NCI-H345 treated with DMSO at 0.1 percent for 48 hours (cell line): ENCODE measurements around the gene STYXL1.

Source experiments
- DNase-seq: peaks from one replicate; lab custom pipeline; 2025; ENCODE audit not compliant: unreplicated experiment; lab: John Stamatoyannopoulos, UW

The STYXL1 gene

DNA sequence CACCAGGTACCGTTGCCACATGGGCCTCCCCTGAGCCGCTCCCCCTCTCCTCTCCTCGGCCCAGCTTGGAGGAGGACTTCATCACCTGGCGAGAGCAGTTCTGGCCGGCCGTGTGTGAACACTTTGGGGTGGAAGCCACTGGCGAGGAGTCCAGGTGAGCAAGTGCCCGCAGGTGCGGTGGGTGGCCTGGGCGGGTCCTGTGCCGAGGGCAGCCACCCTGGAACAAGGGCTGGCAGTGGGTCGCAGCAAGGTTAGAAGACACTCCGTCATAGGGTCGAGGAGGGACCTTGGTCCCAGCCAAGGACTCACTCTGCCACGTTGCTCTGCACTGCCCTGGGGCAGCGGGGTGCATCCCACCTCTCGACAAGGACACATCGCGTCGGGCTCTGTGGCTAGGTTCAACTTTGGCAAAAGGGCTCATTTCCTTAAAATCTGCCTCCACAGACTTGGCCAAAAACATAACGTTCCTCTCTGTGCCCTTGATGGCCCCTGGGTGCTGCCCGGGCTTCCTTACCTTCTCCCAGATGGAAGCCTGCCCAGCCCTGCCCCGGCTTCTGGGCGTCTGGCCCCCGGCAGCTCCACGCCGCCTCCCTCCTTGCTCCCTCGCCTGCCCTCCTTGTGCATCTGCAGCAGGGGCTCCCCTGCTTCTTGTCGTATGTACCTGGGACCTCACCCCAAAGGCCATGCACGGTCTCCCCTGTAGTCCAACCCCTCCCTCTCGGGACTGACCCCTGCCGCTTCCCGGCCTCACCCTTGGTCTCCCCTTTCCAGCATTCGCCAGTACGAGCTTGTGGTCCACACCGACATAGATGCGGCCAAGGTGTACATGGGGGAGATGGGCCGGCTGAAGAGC, 66.1 kb downstream of the STYXL1 start:
- DNase-seq, result no peak

DNA sequence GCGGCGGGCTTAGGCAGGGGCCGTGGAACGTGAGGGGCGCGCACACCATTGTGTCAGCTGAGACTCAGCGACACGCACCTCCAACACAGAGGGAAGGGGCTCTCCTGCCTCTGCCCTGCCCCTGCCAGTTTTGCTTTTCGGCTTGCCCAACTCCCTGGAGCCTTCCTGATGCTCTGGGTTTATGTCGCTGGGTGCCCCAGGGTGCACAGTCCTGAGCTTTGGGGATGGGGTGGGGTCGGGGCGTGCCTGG, 66.7 kb downstream of the STYXL1 start:
- DNase-seq, result no peak

DNA sequence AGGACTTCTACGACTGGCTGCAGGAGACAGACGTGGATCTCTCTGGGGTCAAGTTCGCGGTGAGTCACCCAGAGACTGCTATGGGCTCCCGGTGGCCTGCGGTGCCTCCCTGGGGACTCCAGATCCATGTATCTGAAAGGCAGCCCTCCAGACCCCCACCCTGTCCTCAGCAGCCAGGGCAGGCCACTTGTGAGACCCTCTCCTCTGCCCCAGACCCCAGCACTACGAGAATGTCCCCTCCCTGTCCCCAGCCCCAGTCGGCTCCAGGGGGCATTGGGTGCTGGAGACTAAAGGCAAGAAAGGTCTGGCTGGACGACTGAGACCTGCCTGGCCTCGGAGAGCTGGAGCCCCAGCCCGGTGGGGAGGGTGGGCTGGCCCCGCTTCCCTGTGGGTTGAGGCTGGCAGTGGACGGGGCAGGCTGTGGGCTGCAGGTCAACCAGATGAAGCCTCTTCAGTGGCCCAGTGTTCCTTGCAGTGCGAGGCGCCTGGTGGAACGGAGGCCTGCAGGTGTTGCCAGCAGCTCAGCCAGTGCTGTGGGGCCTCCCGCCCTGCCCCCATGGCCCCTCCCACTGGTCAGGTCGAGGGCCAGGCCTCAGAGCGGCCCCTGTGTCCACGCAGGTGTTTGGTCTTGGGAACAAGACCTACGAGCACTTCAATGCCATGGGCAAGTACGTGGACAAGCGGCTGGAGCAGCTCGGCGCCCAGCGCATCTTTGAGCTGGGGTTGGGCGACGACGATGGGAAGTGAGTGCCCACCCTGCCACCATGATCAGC, 67.2 kb downstream of the STYXL1 start:
- DNase-seq, result no peak

DNA sequence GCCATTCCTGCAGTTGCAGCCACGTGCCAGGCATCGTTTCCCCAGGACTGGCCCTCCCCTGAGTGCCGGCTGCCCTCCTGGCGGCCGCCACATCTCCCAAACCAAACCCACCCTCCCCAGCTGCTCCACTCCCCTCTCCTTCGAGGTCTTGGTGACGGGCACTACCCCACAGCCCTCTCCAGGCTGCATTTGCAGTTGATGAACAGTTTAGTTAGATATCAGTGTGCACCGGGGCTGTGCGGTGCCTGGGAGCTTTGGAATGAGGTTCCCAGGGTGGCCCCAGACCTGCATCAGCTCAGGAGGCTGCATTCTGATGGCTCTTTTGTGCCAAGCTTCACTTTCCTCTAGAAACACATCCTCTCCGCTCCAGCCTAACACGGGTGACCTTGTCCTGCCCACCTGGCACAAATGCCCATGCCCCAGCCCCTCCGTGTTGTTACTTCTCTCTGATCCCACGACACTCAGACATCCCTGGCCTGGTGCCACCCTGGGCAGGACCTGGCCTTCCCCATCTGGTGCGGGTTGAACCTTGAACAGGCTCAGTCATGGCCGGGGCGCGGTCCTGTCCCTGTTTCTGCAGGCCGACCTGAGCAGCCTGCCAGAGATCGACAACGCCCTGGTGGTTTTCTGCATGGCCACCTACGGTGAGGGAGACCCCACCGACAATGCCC, 67.9 kb downstream of the STYXL1 start:
- no peak for DNase-seq

DNA sequence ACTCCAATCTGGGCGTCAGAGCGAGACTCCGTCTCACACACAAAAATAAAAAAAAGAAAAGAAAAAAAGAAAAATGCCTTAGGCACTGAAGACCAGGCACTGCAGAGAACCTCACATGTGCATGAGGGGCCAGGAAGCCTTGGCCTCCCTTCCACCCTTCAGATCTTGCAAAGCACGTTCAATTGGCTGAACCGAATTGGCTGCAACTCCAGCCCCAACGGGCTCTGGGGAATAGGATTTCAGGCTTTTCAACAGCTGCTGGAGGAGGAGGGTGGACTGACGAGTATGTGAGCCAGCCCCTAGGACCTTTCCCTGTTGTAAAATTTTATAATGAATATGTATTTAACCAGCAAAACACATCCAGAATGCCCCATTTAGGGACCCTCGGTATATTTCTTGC, 70.1 kb downstream of the STYXL1 start:
- DNase-seq, result no peak

DNA sequence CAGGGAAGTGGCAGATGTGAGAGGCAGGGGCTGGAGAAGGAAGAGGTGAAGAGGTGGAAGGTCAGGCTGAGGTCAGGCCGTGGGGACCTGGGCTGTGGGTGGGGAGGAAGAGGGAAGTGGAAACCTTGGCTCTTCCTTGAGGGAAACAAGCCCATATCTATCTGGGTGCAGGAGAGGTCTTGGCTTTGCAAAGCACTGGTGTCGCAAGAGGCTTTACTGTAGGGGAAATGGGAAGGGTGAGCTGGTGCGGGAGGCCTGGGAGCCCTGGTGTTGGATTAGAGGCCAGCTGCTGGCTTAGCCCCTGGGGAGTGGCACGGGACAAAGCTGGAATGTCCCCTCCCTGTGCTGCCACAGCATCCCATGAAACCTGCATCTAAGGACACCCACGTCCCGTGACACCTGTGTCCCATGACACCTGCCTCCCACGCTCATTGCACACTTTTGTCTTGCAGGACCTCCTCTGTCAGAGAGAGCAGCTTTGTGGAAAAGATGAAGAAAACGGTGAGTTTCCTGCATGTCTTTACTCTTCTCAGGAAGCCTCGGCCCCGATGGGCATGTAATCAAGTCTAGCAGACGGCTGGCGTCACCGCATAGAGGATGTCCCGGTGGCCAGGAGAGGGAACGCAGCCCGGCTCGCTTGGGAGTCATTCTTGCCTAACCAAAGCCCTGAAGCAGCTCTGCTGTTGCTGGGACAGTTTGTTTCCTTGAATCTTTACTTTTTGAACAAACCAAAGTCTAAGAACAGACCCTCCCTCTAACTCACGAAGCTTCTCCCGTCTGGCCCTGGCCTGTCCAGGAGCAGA, 75.6 kb downstream of the STYXL1 start:
- no peak for DNase-seq

DNA sequence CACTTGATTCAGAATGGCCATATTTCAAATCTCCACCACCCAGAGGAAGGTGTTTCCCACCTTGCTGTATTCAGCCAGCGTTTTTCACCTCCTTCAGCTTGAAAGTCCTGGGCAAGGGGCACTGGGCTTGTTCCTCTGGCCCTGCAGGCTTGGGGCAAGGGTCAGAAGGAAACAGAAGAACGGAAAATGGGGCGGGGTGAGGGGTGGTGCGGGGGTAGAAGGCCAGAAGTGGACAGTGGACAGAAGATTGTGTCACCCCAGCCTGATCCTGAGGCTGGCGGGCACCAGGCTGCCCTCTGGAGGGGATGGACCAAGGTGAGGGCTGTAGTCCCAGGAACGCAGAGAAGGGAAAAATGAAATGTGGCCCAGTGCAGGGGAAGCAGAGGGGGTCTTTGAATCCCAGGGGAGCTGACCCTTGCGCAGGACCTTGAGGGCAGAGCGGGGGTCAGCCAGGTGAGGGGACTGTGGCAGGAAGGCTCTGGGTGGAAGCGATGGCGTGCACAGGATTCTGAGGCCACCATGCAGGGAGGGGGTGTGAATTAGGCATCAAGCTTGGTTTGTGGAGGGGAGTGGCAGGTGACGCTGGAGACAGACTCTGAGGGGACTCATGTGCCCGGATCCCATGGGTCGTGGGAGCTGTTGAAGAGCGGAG, 76.4 kb downstream of the STYXL1 start:
- DNase-seq, result no peak

DNA sequence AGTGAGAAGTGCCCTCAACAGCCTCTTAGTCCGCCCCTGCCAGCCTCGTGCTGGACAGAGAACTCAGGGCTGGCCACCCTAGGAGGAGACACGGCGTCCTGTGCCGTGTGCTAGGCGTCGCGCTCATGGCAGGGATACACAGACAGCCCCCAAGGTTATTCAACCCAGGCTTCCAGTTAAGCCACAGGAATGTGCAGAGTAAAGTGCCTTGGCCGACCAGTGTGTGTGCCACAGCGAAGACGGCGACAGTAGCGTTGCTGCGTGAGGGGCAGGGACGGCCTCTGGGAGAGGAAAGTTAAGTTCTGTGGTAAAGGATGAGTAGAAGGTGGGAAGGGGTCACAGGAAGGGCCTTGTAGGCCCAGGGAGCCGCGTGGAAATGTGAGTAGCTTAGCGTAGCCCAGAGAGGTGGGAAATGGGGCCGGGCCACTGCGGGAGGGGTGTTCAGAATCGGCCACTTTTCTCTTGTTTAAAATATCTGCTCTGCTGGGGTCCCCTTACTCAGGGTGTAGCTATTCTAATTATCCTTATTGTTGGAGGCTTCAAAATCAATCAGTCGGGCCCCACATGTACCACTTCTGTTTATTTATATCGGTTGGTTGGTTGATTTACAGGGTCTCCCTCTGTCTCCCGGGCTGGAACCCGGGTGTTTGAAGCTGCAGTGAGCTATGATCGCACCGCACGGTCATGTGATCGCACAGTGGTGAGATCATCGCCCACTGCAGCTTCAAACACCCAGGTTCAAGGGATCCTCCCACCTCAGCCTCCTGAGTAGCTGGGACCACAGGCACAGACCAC, 77.9 kb downstream of the STYXL1 start:
- no peak for DNase-seq

DNA sequence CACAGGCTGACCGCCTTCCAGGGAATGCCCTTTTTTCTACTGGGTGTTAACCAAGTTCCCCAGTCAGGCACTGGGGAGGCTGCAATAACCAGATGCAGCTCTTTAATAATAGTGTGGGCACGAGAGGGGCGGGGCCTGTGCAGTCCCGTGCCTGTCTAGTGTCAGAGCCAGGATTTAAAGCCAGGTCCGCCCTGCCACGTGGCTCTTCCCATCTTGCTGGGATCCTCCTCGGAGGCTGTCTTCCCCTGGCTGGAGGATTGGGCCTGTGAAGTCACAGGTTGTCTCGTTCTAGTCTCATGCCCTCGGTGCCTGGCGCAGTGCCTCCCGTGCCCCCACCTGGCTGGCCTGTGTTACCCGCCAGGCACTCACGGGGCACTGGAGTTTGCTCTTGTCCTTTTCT, 78.6 kb downstream of the STYXL1 start:
- DNase-seq, result no peak

DNA sequence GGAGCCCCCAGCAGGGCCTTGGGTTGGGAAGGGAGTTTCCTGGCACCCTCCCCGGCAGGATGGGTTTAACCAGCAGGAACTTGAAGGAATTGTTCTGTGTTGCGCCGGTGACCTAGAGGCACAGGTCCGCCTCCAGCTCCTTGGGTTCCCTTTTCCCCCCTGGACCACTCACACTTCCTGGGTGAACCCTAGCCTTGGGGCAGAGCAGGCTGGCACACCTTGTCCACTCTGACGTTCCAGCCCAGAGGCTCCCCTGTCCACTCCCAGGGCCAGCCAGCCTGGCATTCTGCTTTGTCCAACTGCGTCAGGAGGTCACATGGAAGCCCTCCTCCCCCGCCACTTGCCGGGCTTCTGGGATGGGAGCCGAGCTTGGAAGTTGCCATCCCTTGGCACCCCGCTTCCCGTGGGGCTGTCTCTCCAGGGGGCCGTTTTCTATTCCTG, 79.2 kb downstream of the STYXL1 start:
- DNase-seq, result no peak

DNA sequence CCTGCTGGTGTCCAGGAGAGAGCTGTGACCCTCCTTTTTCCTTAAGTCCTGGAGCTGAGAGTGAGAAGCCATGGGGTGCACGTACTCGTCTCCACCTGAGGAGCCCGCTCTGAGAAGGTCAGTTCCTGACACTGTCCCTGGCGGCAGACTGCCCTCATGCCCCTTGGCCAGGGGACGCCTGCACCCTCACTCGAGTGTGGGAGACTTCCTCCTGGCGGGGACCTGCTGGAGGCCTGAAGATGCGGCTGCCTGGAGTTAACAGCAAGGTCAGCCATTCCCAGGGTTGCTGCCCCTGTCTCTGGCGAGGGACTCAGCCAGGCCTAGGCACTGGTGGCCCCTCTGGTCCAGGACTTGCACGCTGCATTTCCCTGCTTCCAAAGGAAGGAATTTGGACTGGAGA, 79.8 kb downstream of the STYXL1 start:
- no peak for DNase-seq

DNA sequence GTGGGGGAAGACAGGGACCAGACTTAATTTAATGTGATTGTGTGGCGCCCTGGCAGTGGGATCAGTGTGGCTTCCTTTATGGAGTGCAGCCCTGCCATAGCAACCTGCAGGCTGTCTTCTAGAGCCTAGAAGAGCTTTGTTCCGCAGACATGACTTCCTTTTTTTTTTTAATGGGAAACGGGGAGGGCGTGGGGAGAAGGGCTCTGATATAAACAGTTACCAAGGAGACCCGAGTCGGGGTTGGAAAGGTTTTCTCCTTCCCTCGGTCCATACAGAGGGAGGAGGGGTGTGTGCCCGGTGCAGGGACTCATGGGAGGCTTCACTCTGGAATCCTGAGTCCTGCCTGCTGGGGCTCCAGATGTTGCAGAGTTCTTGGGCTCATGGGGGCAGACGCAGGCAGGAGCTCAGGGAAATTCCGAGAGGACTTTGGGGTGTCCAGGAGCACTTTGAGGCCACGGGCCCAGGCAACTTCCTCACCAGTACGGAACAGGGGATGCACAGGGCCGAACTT, 80.3 kb downstream of the STYXL1 start:
- DNase-seq, result no peak

DNA sequence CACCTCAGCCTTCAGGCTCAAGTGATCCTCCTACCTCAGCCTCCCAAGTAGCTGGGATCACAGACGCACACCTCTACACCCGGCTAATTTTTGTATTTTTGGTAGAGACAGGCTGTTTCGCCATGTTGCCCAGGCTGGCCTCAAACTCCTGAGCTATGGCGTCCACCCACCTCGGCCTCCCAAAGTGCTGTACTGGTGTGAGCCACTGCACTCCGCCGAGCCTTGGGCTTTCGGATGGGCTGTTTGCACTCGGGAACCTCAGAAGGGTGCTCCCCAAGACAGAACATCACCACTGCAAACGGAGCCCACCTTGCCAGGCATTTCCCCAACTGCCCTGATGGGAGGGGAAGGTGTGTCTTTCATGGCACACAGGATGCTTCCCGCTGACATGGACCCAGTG, 80.7 kb downstream of the STYXL1 start:
- no peak for DNase-seq

DNA sequence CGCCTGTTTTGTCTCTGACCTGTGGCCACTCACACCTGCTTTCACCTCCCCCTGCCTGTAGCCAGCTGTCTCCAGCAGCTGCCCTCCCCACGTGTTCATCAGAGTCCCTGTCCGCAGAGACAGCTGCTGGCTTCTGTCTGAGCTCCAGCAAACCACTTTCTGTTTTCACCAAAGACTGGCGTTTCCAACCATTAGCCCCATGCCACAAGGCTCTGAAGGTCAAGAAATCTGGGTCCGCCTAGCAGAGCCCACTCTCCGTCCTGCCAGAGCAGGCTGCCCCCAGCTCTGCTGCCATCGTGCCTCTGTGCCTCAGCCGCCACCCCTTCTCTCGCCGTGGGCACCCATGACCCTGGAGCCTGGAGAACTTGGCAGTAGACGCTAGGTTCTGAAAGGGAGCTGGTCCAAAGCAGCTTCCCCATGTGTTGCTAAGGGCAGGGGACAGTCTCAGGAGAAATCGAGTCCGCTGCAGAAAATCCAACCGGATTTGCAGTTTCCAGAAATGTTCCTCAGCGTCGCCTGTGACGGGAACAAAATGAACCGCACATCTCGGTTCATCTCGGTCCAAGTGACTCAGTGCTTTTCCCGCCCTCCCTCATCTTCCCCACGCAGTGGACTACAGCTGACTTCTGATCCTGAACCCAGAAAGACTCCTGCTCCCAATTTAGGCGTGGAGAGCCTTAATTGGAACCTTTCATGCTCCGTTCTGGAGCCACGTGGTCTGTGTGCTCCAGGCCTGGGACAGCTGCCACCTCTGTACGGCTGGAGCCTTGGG, 81.4 kb downstream of the STYXL1 start:
- peak; percentile 21 for DNase-seq

DNA sequence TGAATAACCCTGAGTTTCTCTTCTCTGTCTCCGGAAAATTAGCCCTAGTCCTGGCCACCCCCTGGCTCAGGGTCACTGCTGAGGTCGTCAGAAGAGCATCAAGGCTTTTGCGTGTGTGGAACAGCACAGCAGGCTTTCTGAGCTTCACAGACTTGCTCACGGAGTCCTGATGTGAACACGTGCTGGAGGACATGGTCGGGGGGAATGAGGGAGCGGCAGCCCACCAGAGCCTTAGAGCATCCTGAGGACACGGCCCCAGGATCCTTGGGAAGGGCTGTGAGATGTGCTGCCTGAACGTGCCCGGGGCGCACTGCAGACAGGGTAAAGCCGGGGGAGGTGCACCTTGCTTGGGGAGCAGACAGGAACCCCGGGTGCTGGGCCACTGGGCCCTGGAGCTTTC, 82.2 kb downstream of the STYXL1 start:
- DNase-seq, result no peak

DNA sequence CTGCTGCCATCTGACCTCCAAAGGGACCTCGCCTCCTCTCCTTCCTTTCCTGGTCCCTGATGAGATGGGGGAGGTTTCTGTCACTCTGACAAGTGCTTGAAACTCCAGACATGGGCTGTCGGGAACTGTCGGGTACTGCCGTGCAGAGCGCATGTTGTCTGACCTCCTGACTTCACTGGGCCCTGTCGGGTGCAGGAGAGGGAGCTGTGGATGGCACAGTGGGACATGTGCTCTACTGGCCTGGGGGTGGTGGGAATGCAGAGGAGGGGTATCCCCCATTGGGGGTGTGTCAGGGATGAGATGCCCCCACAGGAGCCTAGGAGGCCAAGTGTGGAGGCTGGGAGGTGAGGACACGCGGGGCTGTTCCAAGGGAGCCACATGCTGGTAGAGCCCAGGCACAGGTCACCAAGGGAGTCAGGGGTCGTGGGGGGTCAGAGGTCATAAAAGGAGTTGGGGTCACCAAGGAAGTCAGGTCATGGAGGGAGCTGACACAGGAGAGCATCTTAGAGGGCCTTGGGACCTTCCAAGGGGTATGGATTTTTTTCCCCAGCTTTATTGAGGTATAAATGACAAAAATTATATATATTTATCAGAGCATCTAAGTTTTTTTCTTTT, 84.3 kb downstream of the STYXL1 start:
- no peak for DNase-seq

DNA sequence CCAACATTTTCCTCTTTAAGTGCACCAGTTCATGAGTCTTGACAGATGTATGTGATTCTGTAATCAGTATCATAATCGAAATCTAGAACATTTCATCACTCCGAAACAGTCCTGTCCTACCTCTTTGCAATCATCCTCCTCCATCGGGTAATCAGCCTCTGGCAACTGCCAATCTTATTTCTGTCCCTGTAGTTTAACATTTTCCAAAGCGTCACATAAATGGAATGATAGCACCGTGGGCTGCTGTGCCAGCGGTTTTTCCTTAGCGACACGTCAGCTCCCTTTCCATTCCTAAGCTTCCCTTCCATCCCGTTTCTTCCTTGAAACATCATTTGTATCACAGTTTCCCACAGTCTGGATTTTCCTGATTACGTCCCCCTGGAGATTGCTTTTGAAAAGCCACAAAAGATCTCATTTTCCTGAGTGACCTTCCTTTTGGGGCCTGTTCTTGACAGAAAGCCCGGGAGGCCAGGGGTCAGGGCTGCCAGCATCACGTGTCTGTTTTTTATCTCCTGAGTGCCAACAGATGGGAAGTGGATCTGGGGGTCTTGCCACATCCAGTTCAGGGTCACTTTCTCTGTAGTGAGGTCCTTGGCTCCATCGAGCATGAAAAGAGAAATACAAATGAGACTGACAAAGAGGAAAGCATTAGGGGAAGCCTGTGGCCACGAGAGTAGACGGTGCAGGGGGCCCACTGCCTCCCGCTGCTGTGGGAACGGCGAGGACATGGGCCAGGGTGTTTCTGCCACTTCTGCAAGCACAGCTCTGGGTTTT, 85.0 kb downstream of the STYXL1 start:
- no peak for DNase-seq

DNA sequence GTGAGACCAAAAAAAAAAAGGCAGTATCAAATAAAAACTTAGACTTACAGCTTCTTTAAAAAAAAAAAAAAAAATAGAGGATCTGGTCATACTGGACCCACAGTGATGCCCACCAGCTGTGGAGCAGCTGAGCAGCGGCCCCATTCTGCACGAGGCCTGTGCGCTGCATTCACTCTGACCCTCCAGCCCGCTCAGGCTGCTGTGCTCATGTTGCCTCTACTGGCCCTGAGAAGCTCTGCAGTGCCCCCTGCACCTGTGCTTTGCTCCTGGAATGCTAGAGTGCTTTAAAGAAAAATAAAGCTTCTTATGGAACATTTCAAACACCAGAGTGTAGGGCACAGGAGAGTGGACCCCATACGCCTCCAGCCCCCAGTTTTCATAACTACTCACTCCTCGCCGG, 86.6 kb downstream of the STYXL1 start:
- DNase-seq, result no peak
